T-helper 1 cell (primary cell): ENCODE measurements around the gene E2F4.
A peak's percentile ranks its signal among the peaks of the same experiment; 100 is the strongest.

ENCODE experiments used
- DNase-seq, 5 donors: peaks; one replicate each; pipeline ENCODE4 v3.0.0-alpha.2; 2012 to 2020

E2F4 gene

DNA sequence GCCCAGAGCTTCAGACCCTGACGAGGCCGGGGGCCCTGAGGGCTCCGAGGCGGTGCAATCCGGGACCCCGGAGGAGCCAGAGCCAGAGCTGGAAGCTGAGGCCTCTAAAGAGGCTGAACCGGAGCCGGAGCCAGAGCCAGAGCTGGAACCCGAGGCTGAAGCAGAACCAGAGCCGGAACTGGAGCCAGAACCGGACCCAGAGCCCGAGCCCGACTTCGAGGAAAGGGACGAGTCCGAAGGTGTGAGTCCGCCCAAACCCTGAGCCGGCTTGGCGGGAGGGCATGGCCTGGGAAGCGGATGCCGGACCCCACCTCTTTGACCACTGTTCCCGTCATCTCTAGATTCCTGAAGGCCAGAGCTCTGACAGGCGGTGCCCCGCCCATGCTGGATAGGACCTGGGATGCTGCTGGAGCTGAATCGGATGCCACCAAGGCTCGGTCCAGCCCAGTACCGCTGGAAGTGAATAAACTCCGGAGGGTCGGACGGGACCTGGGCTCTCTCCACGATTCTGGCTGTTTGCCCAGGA lies 17.2 kb upstream of the E2F4 start:
- no peak for DNase-seq

DNA sequence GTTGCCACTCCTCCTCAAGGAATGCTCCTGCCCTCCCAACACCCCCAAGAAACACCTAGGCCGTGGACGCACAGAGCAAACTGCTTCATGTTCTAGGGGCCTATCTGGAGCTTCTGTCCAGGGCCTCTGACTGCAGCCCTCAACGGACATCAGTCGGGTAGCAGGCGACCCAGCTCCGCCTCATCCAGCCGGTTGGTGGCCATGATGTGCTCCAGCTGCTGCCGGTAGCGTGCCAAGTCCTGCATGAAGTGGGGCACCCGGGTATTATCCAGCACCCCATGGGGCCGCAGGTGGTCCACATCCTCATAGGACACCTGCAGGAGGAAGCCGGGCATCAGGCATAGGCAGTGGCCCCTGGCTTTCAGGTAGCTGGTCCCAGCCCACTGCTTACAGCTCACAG lies 15.3 kb upstream of the E2F4 start:
- DNase-seq, result no peak

DNA sequence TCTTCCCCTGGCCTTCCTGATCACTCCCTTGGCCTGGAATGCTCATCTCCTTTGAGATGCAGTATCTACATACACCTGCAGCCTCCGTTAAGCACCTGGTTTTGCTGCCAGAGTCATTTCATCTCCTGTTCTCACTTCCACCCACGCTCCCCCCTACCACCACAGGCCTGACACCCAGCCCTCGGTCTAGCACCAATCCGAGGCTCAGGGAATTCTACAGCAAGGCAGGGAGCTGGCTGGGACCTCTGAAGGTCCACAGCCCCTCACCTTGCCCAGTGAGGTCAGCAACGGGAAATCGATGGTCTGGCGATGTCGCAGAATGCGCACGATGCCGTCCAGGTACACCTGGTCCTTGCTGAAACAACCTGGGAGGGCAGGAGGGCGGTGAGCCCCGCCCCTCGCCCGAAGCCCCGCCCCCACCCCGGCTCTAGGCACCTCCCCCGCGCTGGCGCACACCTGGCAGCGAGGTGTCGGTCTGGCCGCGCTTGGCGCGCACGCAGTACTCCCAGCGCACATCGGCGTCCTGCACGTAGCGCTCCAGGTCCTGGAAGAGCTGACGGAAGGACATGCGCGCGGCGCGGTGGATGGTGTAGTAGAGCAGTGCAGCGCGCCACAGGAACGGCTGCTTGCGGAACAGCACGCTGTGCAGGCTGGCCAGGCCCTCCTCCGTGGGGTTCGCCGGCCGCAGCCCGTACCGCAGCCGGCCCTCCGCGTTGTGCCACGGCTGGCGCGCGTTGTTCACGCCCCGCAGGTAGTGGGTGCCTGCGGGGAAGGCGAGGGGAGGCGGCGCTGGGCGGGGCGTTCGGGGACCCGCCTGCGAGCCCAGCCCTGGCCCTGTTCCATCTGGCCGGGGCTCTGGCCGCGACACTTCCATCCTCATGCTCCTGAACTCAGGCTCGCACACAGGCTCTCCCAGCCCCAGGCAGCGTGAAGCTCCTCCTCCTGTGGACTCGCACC lies 13.9 kb upstream of the E2F4 start:
- DNase-seq, result peak; percentile 43 to 70 (median 53)

DNA sequence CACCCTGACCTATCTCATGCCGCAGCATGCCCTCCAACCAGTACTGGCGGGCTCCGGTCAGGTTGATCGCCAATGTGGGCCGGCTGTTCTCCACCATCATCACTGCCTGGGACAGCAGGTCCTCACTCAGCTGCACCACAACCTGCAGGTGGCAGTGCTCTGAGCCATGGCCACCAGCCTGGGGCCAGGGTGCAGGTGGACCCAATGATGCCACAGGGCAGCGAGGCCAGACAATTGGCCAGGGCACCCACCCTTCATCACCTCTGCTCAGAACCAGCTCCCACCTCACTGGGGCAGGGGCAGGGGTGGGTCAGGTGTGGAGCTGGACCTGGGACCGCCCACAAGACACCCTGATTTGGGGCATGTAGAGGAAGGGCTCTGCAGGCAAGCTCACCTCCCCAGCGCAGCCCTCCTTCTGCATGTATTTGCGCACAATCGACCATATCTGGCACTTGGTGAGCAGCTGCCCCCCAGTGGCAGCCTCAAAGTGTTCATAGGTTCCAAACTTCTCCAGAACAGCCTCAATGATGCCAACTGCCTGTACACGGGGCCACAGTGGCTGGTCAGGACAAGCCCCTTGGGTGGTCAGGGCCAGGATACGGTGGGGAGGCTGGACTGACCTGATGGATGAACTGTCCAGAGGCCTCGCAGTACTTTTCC lies 12.4 kb upstream of the E2F4 start:
- no peak for DNase-seq

DNA sequence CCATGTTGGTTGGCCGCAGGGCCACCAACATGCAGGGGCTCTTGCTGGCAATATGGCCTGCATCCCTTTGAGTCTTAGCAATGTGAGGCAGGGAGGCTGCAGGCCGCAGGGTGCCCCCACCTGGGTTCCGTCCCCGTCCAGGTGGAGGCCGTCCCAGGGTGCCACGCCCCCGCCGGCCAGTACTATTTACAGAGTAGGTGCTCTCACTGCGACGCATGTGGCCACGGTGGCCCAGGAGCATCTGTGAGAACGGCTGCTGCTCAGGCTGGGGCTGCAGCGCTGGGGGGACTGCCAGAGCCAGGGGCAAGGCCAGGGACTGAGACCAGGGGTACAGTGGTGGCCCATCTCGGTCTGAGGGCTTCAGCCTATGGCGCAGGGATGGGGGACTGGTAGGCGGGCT lies 11.8 kb upstream of the E2F4 start:
- DNase-seq, result no peak

DNA sequence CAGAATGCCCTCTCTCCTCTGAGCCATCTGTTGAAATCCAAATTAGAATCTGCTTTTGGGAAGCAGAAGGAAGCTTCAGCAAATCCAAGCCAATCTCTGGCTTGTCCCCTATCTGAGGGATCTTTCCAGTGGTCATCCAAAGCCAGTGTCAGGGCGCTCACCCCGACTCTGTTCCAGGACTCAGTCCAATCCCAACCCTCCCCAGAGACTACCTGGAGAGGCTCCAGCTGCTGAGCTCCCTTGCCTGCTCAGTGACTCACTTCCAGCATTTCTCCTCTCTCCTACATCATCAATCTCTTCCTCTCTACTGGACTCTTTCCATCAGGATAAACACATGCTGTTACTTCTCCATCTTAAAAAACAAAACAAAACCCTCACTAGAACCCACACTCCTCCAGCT lies 10.6 kb upstream of the E2F4 start:
- no peak for DNase-seq

DNA sequence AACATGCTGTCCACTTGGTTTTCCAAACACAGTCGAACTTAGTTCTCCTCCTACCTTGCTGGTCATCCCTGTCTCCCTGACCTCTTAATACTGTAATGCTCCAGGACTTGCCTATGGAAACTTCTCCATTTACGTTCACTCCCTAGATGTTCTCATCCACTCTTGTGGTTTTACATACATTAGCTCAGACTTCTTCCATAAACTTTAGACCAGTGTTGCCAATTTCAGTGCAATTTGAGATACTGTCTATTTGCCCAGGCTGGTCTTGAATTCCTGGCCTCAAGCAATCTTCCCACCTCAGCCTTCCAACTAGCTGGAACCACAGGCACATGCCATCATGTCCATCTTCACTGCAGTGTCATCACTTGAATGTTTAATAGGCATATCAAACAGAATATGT lies 9.7 kb upstream of the E2F4 start:
- DNase-seq, result no peak

DNA sequence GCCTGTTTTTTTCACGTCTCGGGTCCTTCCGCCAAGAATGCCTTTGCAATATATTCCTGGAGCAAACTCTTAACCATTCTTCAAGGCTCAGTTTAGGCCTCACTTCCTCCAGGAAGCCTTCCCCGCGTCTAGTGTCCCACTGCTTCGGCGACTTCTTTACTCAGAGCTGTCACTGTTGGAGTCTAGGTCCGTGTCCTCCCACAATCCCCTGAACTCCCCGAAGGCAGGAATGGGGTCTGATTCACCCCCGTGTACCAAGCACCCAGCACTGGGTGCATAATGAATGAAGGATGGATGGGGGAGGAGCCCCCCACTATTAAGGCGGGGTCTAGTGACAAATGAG lies 8.7 kb upstream of the E2F4 start:
- no peak for DNase-seq

DNA sequence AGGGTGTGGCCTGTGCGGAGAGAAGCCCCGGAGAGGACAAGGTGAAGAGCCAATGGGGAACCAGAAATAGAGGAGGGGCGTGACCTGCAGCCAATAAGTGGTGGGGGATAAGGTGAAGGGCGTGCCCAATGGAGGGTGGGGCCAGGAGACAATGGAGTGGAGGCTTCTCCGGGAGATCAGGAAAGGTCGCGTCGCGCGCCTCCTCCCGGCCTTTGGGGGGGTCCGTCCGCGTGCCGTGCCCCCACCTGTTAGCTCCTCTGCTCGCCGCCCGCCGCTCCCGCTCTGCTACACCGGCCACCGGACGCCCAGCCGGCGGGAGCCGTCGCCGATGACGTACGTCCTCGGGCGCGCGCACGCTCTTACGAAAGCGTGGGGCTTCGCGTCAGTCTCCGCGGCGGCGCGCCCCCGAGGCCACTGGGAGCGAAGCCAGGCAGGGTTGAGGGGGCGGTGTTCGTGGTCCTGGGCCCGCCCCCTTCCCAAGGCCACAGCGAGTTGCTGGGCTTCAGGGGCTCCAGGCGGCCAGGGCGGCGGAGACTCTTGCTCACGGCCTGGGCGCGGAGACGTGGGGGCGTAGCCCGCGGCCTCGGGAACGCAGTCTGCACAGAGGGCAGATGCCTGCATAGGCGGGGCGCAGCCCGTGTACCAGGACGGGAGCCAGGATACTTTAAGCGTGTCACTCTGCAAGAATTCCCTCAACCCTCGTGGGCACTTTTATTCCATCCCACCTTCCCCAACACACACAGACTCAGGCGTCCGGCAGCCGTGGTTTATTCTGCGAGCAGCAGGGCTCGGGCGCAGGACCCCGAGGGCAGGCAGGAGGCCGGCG lies 8.1 kb upstream of the E2F4 start, which contains the start of gene MATCAP1:
Gene MATCAP1, minus strand, starts transcription at position 337 of the 826 bp plus-strand sequence. CDS start 3,353 bp downstream, outside the sequence.
- peak; percentile 86 to 98 (median 92) for DNase-seq

DNA sequence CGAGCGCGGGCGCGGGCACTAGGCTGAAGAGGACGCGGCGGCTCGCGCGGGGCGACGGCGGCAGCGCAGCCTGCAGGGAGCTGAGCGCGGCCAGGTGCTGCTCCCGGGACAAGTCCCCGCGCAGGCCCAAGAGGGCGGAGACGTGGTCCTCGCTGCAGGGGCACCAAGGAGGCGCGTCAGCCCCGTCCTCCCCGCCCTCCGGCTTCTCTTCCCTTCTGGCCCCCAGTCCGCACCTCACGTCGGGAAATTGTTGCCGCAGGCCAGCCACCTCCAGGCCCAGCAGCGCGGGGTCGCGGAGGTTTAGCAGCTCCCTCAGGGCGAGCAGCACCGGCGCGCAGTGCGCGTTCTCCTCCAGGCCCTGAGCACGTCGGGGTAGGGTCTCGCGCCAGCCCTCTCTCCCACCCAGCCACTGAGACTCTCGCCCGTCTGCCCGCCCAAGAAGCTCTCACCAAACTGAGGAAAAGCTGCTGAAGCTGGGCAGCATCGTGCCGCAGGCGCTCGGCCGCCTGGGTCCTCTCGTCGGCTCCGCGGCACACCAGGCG lies 7.4 kb upstream of the E2F4 start:
- DNase-seq, result peak in 1 of 5 donors; percentile 36

DNA sequence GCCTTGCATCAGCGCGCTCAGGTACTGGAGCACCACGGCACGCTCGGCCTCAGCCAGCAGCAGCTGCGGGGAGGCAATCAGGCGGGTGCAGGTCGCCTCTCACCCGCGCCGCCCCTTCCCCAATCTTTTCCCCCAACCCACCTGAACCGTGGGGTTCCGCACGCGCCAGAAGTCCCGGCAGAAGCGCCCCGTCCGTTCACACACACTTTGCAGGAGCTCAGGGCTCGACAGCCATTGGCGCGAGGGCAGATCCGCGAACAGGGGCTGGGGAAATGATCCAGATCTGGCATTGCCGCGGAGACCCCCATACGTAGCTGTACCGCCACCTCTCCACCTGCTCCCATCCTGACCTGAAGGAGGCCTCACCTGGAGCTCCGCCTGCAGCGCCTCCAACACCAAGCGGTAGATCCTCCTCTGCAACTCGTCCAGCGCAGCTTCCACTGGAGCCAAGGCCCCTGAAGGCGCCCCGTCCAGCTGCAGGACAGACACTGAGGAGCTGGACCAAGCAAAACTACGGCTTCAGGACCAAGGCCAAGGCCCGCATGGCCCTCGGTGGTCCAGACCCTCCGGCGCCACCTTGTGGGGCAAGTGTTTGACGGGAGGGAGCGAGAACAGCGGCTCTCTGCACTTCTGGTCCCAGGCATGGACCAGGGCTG lies 6.8 kb upstream of the E2F4 start:
- DNase-seq, result peak; percentile 65 to 82 (median 76)

DNA sequence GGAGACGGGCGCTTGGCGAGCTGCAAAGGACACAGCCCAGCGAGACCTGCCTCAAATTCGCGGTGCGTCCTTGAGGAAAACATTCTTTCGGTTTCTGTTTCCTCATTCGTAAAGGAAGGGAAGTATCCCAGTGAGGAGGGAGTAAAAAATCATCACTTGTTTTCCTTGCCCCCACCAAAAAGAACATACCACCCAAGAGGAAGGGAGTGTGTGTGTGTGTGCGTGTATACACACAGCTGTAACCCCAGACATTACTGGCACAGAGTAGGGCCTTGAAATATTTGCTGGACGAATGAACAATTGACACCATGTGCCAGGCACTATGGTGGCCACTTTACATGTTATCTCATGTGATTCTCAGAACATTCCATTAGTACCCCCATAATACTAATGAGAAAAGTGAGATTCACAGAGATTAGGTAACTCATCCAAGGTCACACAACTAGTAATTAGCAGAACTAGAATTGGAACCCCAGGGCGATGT lies 6.3 kb upstream of the E2F4 start:
- DNase-seq, result no peak

DNA sequence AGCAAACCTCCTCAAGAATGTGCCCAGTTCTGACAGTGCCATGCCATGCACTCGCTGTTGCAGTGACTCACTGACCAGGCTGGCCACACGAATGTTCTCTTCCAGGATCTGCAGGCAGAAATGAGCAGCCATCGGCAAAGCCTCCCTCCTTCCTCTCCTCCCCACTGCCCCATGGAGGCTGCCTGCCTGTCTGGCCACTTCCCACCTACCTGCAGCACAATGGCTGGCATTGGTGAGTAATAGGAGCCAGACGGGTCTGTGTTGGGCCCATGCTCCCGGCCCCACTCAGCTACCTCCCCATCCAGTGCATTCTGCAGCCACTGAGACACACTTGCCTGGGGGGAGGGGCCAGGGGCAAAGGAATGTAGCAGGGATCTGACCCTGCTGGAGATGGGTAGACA lies 5.4 kb upstream of the E2F4 start:
- DNase-seq, result no peak

DNA sequence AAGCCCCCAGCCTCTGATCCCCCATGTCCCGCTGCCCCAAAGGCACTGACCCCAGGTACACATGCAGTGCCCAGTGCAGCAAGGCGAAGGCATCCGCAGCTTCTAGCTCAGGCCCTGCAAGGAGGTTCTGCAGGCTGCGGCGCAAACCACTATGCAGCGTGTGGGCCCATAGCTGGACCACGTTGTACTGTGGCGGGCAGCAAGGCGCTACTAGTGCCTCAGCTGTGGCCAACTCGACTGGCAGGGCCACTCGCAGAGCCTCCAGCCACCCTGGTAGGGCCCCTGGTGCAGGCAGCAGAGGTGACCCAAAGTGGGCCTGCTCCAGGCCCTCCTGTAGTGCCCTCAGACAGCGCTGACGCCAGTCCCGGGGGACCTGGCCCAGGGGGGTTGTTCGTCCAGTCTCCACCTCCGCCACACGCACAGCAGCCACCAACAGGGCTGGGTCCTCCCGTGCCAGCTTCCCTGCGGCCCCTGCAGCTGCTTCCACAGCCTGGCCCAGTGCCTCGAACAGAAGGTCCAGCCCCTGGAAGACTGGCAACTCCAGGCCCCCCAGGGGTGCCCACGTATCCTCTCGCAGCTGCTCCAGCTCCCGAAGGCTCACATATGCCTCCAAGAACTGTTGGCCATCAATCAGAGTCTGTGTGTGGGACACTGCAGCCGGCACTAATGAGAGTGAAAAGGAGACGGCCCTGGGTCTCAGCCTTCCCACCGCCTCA lies 4.6 kb upstream of the E2F4 start:
- DNase-seq, result no peak

DNA sequence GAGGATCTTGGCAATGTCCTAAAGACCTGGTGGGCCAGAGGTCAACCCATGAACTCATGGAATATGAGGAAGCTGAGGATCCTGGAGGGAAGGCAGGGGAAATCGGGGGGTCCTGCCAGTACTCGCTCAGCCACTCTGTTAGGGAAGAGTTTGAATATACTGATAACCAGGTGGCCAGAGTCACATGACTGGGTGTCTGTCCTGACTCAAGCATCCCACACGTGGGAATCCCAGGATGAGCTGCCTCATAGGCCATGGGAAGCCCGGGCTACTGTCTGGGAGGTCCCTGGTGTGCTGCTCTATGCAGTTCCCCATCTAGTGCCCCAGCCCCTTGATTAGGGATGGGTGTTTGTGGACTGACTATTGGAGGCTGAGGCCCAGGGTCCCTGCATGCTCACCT lies 3.6 kb upstream of the E2F4 start:
- no peak for DNase-seq

DNA sequence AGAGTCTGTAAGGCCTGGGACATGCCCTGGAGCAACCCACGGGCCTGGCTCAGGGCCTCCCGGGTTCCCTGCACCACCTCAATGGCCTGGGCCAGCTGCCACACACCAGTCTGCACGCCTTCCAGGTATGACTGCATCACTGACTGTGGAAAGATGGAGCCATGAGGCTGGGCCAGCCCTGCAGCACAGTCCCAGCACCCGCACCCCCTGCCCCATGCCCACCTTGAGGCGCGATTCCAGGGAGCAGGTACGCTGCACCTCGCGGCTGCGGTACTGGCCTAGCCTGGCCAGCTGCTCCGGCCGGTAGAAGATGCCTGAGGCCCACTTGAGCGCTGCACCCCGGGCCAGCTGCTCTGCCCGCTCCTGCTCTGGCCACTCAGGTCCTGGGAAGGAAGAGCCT lies 3.2 kb upstream of the E2F4 start:
- DNase-seq, result no peak

DNA sequence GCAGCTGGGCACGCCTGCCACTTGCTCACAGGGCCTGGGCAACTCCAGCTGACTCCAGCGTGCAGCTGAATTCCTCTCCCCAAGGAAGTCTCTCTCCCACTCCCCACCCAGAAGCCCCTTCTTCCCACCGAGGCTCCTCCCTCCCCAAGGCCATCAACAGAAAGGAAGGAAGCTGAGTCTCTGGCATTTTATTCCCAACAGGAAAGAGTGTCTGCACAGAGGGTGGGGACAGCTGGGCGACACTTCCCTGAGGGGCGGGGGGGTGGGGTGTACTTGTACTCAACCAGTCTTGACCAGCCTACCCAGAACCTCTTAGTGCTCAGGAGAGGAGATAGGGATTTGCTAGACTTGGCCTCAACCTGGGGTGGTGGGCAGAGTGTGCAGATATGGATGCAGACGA lies 1.9 kb upstream of the E2F4 start, which contains the start of gene EXOC3L1:
Gene EXOC3L1, minus strand, starts transcription at position 96 of the 400 bp plus-strand sequence. CDS start 460 bp downstream, outside the sequence.
- no peak for DNase-seq

DNA sequence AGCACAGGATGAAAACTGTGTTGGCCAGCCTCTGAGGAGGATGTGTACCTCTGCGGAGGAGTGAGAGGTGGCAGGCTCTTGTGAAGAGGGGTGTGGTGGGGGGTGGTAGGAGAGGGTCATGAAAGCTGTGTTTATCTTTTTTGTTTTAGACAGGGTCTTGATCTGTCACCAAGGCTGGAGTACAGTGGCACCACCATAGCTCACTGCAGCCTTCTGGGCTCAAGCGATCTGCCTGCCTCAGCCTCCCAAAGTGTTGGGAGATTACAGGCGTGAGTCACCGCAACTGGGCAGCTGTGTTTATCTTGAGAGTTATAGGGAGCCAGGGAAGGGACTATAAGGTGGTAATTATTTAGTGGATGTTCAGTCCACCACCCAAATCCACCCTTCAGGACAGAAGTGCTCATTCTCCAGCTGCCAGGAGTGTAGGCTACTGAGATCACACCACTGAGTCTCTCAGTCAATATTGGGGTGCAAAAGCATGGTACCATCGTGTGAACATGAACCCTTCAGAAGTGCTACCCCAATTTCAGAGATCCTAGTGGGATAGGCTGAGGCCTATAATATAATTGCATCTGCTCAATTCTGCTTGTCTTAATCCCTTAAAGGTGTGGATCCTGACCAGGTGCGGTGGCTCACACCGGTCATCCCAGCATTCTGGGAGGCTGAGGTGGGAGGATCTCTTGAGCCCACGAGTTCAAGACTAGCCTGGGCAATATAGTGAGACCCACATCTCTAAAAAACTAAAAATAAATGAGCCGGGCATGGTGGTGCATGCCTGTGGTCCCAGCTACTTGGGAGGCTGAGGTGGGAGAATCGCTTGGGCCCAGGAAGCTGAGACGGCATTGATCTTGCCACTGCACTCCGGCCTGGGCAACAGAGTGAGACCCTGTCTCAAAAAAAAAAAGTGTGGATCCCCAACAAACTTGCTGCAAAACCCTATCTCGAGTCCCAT lies 1.2 kb upstream of the E2F4 start:
- no peak for DNase-seq

DNA sequence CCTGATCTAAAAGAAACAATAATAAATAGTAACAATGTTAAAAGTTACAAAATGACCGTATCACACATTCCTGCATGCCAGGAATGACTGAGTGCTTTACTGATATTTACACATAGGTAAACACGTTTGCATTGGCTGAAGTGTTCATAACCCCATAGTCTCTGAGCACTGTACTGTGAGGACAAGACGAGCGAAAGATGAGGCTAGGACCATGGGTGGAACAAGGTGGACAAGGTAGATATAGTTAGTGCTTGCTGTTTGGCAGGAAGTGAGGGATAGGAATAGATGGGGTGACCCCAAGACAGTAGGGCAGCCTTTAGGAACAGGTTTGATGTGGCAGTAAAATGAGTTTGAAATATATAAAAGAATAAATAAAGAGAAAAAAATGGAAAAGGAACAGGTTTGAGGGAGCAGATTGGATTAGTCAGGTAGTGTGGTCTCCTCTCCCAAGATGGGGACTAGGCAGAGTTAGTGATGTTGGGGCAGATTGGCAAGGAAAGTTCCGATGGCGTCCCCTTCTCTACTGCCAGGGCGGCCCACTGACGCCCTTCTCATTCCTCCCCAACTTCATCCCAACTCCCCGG lies 452 bp upstream of the E2F4 start:
- no peak for DNase-seq
